ENCODE data around the gene ZFAND3. TPM values are rescaled to one million over a fixed set of nuclear protein-coding genes. Genes with fewer than 3 reads are reported as not detected.
"Not testable (repeated sequence)": the region's sequence is repeated elsewhere in the genome, so short reads cannot be mapped to it uniquely, and the experiment has no call there.

The ZFAND3 gene
- total RNA-seq, 6 experiments from 2014 or later: 75.2 to 93.2 (median 87.0) TPM

- H3K4me3 Mint-ChIP-seq: no peak overlapping the region
- TF ChIP-seq, protein P1, sequence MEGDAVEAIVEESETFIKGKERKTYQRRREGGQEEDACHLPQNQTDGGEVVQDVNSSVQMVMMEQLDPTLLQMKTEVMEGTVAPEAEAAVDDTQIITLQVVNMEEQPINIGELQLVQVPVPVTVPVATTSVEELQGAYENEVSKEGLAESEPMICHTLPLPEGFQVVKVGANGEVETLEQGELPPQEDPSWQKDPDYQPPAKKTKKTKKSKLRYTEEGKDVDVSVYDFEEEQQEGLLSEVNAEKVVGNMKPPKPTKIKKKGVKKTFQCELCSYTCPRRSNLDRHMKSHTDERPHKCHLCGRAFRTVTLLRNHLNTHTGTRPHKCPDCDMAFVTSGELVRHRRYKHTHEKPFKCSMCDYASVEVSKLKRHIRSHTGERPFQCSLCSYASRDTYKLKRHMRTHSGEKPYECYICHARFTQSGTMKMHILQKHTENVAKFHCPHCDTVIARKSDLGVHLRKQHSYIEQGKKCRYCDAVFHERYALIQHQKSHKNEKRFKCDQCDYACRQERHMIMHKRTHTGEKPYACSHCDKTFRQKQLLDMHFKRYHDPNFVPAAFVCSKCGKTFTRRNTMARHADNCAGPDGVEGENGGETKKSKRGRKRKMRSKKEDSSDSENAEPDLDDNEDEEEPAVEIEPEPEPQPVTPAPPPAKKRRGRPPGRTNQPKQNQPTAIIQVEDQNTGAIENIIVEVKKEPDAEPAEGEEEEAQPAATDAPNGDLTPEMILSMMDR (IDR thresholded peaks at IDR 0.05): no peak
- H3K9me3 Mint-ChIP-seq: no peaks in the 10 kb centered on the region
- H3K4me1 Mint-ChIP-seq (ENCODE audit: low read depth): peaks cover 38% of the 10 kb centered on the region
- DNase-seq: no peak
- no peaks in the 10 kb centered on the region; the same call in 1 of the 2 replicates for H3K27me3 Mint-ChIP-seq (ENCODE audit: insufficient read depth)
- no peak overlapping the region for H3K27ac Mint-ChIP-seq
- no peaks in the 10 kb centered on the region for H3K36me3 Mint-ChIP-seq (ENCODE audit: low read depth)
Measured at GRCh38 chr6:38047562-38047961, 228.0 kb downstream of the ZFAND3 start.

DNA sequence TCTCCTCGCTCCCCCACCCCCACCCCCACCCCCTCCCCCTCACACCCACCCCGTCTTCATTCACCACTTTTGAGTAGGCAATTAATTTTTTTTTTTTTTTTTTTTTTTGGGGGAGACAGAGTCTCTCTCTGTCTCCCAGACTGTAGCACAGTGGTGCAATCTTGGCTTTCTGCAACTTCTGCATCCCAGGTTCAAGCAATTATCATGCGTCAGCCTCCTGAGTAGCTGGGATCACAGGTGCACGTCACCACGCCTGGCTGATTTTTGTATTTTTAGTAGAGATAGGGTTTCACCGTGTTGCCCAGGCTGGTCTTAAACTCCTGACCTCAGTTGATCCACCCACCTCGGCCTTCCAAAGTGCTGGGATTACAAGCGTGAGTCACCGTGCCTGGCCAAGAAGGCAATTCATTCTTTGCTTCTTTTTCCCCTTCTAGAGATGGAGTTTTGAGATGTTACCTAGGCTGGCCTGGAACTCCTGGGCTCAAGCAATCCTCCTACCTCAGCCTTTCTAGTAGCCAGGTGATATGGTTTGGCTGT is 230.4 kb downstream of the ZFAND3 start:
- H3K4me1 Mint-ChIP-seq (ENCODE audit: low read depth): peaks cover 43% of the 10 kb centered on the region
- not testable (repeated sequence) for H3K27ac Mint-ChIP-seq; DNase-seq; H3K27me3 Mint-ChIP-seq (ENCODE audit: insufficient read depth); H3K36me3 Mint-ChIP-seq (ENCODE audit: low read depth); H3K4me3 Mint-ChIP-seq; H3K9me3 Mint-ChIP-seq

GRCh38 chr6:38051819-38052434 is 232.4 kb downstream of the ZFAND3 start:
- Mint-ChIP-seq H3K9me3 (no peaks in the 10 kb centered on the region), H3K27ac (no peak overlapping the region), H3K36me3 (ENCODE audit: low read depth) (no peaks in the 10 kb centered on the region), H3K4me3 (no peak overlapping the region), H3K27me3 (ENCODE audit: insufficient read depth) (no peaks in the 10 kb centered on the region; the same call in 1 of the 2 replicates), H3K4me1 (ENCODE audit: low read depth) (peaks cover 52% of the 10 kb centered on the region)
- TF ChIP-seq, protein P1 (IDR thresholded peaks at IDR 0.05): no peak
- no peak for DNase-seq

DNA sequence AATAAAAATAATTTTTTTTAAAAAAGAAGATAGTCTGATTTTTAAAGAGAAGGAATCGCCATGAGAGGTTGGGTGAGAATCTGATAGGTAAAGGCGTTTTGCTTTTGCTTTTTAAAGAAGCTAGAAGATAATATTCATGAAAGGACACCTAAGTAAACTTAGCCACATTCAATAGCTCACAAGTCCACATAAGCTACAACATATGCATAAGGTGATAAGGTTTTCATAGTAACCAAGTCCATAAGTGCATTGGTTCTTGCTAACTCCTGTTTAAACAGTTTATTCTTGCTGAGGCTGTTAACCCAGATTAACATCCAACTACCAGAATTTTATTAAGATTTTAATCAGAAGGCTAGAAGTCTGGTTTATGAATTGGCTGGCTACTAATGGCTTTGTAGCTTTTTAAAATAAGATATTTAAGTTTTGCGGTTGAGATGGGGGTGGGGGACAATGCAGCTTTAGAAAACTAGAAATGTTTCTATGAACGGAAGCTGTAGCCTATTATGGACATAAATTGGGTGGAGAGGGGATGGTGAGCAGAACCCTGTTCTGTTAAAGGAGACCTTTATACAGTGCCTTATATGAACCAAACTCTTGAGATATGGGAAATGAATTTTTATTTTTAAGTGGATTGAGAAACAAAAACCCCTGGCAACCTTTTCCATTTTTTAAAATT is 235.1 kb downstream of the ZFAND3 start:
- TF ChIP-seq, protein P1 (IDR thresholded peaks at IDR 0.05): no peak
- DNase-seq: no peak
- Mint-ChIP-seq H3K27ac (0 out of 2 replicates have a peak overlapping the region, but pooled peaks have one; percentile 4), H3K4me3 (no peak overlapping the region), H3K4me1 (ENCODE audit: low read depth) (peaks cover 61% of the 10 kb centered on the region), H3K9me3 (no peaks in the 10 kb centered on the region), H3K27me3 (ENCODE audit: insufficient read depth) (no peaks in the 10 kb centered on the region), H3K36me3 (ENCODE audit: low read depth) (no peaks in the 10 kb centered on the region)

GRCh38 chr6:38055203-38055589 is 235.7 kb downstream of the ZFAND3 start:
- Mint-ChIP-seq H3K4me1 (ENCODE audit: low read depth) (peaks cover 56% of the 10 kb centered on the region), H3K4me3 (no peak overlapping the region), H3K9me3 (no peaks in the 10 kb centered on the region), H3K27ac (0 out of 2 replicates have a peak overlapping the region, but pooled peaks have one; percentile 4), H3K27me3 (ENCODE audit: insufficient read depth) (no peaks in the 10 kb centered on the region), H3K36me3 (ENCODE audit: low read depth) (no peaks in the 10 kb centered on the region)
- DNase-seq: no peak
- TF ChIP-seq, protein P1 (IDR thresholded peaks at IDR 0.05): no peak

DNA sequence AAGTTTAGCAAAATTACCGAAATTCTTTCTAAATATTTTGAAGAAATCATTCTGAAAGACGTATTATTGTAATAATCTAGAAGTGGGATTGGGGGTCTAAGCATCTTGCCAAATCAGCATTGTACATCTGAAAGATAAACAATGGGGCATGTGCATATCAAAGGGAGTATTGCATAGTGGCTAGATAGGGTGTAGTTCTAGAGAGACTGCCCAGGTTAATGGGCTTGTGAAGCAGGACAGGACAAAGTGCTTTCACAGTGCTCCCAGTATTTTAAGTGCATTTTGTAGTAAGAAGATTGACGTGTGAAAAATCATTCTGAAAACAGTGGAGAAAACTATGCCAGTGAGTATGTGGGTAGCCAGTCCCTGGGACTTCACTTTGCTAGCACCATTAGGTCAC is 236.8 kb downstream of the ZFAND3 start:
- Mint-ChIP-seq H3K27ac (peak overlapping the region; percentile 35; the same call in 1 of the 2 replicates), H3K27me3 (ENCODE audit: insufficient read depth) (no peaks in the 10 kb centered on the region), H3K4me1 (ENCODE audit: low read depth) (peaks cover 49% of the 10 kb centered on the region), H3K4me3 (no peak overlapping the region), H3K36me3 (ENCODE audit: low read depth) (peaks cover 4% of the 10 kb centered on the region; the same call in 1 of the 2 replicates), H3K9me3 (no peaks in the 10 kb centered on the region)
- no peak for DNase-seq
- TF ChIP-seq, protein P1 (IDR thresholded peaks at IDR 0.05): no peak
